Parathyroid adenoma (tissue), 2 donors: ENCODE data around the gene NRXN3.

Experiments used
- H2AFZ ChIP-seq: fragments of 300-600 bp; sonication (generic); one replicate; pipeline ENCODE4 v1.7.0; 2017; ENCODE audit warnings: antibody characterized with exemption, mild to moderate bottlenecking
- H3K27ac ChIP-seq: fragments of 300-600 bp; sonication (generic); one replicate; pipeline ENCODE4 v1.7.0; 2017
- H3K27me3 ChIP-seq: fragments of 300-600 bp; sonication (generic); one replicate; pipeline ENCODE4 v1.7.0; 2017; ENCODE audit warnings: low read length; ENCODE audit not compliant: control insufficient read depth, insufficient read depth
- H3K36me3 ChIP-seq: fragments of 300-600 bp; sonication (generic); one replicate; pipeline ENCODE4 v1.7.0; 2017; ENCODE audit warnings: low read length; ENCODE audit not compliant: control insufficient read depth, insufficient read depth
- H3K4me1 ChIP-seq: fragments of 300-600 bp; sonication (generic); one replicate; pipeline ENCODE4 v1.7.0; 2017; ENCODE audit warnings: control low read depth
- H3K4me2 ChIP-seq: fragments of 300-600 bp; sonication (generic); one replicate; pipeline ENCODE4 v1.7.0; 2017; ENCODE audit warnings: low read length
- H3K4me3 ChIP-seq: fragments of 300-600 bp; sonication (generic); one replicate; pipeline ENCODE4 v1.7.0; 2017; ENCODE audit warnings: low read depth, low read length
- H3K79me2 ChIP-seq: fragments of 300-600 bp; sonication (generic); one replicate; pipeline ENCODE4 v1.7.0; 2017; ENCODE audit warnings: control low read depth
- H3K9ac ChIP-seq: fragments of 300-600 bp; sonication (generic); one replicate; pipeline ENCODE4 v1.7.0; 2017; ENCODE audit warnings: mild to moderate bottlenecking
- H3K9me3 ChIP-seq: fragments of 300-600 bp; sonication (generic); one replicate; pipeline ENCODE4 v1.7.0; 2017; ENCODE audit warnings: low read length; ENCODE audit not compliant: control insufficient read depth
- CTCF ChIP-seq: fragments of 300-600 bp; sonication (generic); IDR thresholded peaks from one replicate; pipeline ENCODE4 v1.7.0; 2017; ENCODE audit warnings: antibody characterized with exemption, mild to moderate bottlenecking
- donor health status: primary hyperparathyroidism.

Gene NRXN3

GRCh38 chr14:78356391-78356790 lies 186.2 kb downstream of the NRXN3 start:
- no peaks in the 10 kb centered on the region for H3K79me2 ChIP-seq
- no peak overlapping the region for H3K27ac ChIP-seq
- no peak overlapping the region for H3K9ac ChIP-seq
- peaks cover 11% of the 10 kb centered on the region for H3K4me1 ChIP-seq
- H3K36me3 ChIP-seq, result no peaks in the 10 kb centered on the region
- no peak overlapping the region for H3K4me3 ChIP-seq
- H2AFZ ChIP-seq, result no peak overlapping the region
- TF ChIP-seq CTCF, result no peak
- no peaks in the 10 kb centered on the region for H3K27me3 ChIP-seq
- no peaks in the 10 kb centered on the region for H3K9me3 ChIP-seq
- no peak overlapping the region for H3K4me2 ChIP-seq

DNA sequence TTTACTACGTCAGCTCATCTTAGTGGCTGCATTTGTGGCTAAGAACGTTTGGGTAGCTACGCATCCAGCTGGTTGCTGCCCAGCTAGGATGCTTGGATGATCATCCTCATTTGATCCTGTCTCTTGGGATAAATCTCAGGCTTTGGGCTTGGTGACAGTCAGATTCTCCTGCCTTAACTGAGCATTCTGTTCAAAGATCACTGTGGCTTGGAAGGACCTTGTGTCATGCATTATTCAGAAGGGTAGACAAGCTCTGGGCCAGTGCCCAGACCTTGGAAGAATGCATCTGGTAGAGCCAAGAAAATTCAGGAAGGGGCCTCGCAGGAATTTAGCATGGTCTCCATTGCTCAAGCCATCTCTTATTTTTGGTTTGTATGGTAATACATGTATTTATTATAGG lies 188.4 kb downstream of the NRXN3 start:
- Histone ChIP-seq H3K4me2 (no peak overlapping the region), H3K9ac (no peak overlapping the region), H3K27ac (no peak overlapping the region), H3K9me3 (no peaks in the 10 kb centered on the region), H2AFZ (no peak overlapping the region), H3K4me3 (no peak overlapping the region), H3K4me1 (peaks cover 18% of the 10 kb centered on the region), H3K36me3 (no peaks in the 10 kb centered on the region), H3K79me2 (no peaks in the 10 kb centered on the region), H3K27me3 (no peaks in the 10 kb centered on the region)
- no peak for TF ChIP-seq CTCF

DNA sequence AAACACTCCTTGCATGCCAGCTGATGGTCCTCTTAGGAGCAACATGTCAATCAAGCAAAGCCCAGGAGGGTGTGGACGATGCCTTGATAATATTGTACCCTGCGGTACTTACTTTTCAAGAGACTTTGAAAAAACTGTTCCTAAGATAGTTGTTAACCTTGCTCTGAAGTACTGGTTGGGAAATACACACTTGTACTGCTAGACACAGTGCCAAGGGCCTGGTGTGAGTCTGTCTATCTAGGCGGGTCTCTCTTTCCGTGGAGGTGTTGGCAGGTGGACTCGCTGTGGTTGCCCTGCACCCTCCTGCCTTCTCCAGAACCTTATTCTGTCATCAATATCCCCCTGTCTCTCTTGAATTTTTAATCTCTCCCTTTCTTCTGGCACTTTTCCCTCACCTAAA lies 189.4 kb downstream of the NRXN3 start:
- Histone ChIP-seq H3K4me3 (no peak overlapping the region), H3K27ac (no peak overlapping the region), H3K9ac (no peak overlapping the region), H2AFZ (no peak overlapping the region), H3K9me3 (no peaks in the 10 kb centered on the region), H3K4me2 (no peak overlapping the region), H3K79me2 (no peaks in the 10 kb centered on the region), H3K4me1 (peaks cover 18% of the 10 kb centered on the region), H3K27me3 (no peaks in the 10 kb centered on the region), H3K36me3 (no peaks in the 10 kb centered on the region)
- no peak for TF ChIP-seq CTCF

DNA sequence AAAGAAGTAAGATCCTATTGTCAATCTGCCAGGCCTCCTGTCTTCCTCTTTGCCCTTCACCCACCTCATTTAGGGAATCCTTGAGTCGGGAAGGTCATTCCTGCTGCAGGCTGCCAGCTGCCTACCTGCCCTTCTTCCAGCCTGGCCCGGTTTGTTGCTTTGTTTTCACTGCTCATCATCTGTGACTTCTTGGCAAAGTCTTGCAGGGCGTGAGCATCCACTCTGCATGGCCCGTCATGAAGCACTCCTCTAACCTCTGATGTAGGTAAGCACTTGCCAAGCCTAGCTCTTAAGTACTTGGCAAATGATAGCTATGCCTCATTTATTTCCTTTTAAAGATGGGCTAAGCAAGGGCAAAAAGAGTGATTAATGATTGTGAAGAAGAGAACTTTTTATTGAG lies 192.8 kb downstream of the NRXN3 start:
- no peak for TF ChIP-seq CTCF
- Histone ChIP-seq H3K79me2 (no peaks in the 10 kb centered on the region), H3K4me1 (peaks cover 6% of the 10 kb centered on the region), H3K4me3 (no peak overlapping the region), H3K9me3 (no peaks in the 10 kb centered on the region), H3K27ac (peak overlapping the region; percentile 52), H3K9ac (no peak overlapping the region), H3K36me3 (no peaks in the 10 kb centered on the region), H3K27me3 (no peaks in the 10 kb centered on the region), H3K4me2 (no peak overlapping the region), H2AFZ (no peak overlapping the region)

- Histone ChIP-seq H3K4me3 (no peak overlapping the region), H3K4me1 (peaks cover 6% of the 10 kb centered on the region), H3K9me3 (no peaks in the 10 kb centered on the region), H3K36me3 (no peaks in the 10 kb centered on the region), H3K27ac (no peak overlapping the region), H2AFZ (no peak overlapping the region), H3K27me3 (no peaks in the 10 kb centered on the region), H3K4me2 (no peak overlapping the region), H3K79me2 (no peaks in the 10 kb centered on the region), H3K9ac (no peak overlapping the region)
- no peak for TF ChIP-seq CTCF
Observed at GRCh38 chr14:78367355-78367754, 197.2 kb downstream of the NRXN3 start.
